Tibial nerve (tissue), 4 donors: ENCODE measurements around the gene FBXL7.

Experiments used
- EP300 ChIP-seq, 2 donors: sonication (generic); formaldehyde crosslinking; IDR thresholded peaks; one replicate each; pipeline ENCODE4 v1.6.1; 2017; ENCODE audit warnings: antibody characterized with exemption in 2 of 2, mild to moderate bottlenecking in 1 of 2
- POLR2A ChIP-seq, 2 donors: fragments of 450-650 bp; IDR thresholded peaks; one replicate each; pipeline ENCODE4 v1.6.1; 2017; ENCODE audit warnings: antibody characterized with exemption in 2 of 2, mild to moderate bottlenecking in 2 of 2, moderate library complexity in 2 of 2
- TF ChIP-seq, protein P1 (sequence below), 5 experiments: fragments of 200-600 bp in 3 of 5; fragments of 450-650 bp in 2 of 5; sonication (generic) in 3 of 5; IDR thresholded peaks; one replicate each; pipeline ENCODE4 v1.5.1; 2016 to 2019; ENCODE audit warnings: antibody characterized with exemption in 5 of 5, mild to moderate bottlenecking in 3 of 5, moderate library complexity in 2 of 5

DNA sequence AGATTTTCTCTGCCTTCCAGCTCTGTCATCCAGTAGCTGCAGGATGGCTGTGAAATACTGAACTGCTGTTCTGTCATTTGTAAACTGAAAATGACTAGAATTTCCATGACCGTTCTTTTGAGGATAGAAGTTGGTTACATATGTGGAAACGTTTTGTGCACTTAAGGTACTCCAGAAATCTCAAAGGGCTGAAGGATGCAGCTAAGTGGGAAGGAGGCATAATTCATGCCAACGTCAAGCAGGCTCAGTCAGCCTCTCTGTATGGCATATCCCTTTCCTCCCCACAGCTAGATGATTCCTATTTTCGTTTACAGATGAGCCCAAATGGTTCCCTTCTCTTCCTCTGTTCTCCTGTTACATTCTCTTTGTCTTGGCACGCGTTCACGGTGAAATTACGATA, 257.6 kb downstream of the FBXL7 start:
- TF ChIP-seq, protein P1, sequence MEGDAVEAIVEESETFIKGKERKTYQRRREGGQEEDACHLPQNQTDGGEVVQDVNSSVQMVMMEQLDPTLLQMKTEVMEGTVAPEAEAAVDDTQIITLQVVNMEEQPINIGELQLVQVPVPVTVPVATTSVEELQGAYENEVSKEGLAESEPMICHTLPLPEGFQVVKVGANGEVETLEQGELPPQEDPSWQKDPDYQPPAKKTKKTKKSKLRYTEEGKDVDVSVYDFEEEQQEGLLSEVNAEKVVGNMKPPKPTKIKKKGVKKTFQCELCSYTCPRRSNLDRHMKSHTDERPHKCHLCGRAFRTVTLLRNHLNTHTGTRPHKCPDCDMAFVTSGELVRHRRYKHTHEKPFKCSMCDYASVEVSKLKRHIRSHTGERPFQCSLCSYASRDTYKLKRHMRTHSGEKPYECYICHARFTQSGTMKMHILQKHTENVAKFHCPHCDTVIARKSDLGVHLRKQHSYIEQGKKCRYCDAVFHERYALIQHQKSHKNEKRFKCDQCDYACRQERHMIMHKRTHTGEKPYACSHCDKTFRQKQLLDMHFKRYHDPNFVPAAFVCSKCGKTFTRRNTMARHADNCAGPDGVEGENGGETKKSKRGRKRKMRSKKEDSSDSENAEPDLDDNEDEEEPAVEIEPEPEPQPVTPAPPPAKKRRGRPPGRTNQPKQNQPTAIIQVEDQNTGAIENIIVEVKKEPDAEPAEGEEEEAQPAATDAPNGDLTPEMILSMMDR (IDR thresholded peaks at IDR 0.05), result no peak
- no peak for TF ChIP-seq EP300 (IDR thresholded peaks at IDR 0.05)
- TF ChIP-seq POLR2A (IDR thresholded peaks at IDR 0.05), result no peak
